Ureter (tissue), 1 donor: Measurements from ENCODE around the gene TMEM213. TPM values are rescaled to one million over a fixed set of nuclear protein-coding genes. Genes with fewer than 3 reads are reported as not detected.

Source experiments
- DNase-seq: peaks from one replicate; pipeline ENCODE4 v3.0.0-alpha.2; 2020; ENCODE audit warnings: low spot score
- total RNA-seq: library from RNA; stranded (reverse); gene quantifications from one replicate; pipeline ENCODE4 v1.2.4, GENCODE V29; 2023
- donor health status: DM: yes; HTN: yes; CAD: no.

Gene TMEM213
- total RNA-seq, 1 donor from 2014 or later: not detected

DNA sequence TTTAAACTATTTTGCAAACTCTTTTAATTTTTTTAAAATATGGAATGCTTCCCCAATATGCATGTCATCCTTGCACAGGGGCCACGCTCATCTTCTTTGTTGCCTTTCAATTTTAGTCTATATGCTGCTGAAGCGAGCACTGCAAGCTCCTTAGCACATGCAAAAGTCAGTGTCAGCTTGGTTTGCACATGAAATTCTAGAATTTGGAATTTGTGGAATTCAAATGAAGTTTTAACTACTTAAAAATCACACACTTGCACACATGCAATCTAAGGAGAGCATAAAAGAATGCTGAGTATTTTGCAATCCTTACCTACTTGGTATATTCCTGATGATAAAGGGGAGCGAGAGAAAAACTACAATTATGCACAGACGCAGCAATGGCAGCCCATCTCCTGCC, 78.5 kb downstream of the TMEM213 start:
- no peak for DNase-seq

DNA sequence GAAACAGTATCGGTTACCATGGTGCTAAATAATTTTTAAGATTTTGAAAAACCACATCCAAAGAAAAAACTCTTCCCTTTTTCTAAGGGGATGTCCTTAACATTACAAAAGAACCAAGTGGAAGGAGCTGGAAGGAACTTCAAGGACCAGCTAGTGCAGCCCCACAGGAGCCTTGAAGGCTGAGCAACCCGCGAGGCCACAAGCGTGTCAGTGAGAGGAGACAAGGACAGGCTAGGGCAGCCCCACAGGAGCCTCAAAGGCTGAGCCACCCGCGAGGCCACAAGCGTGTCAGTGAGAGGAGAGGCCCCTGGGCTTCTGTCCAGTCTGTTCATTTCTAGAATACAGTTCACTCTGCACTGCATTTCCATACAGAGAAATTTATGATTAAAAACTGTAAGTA, 80.3 kb downstream of the TMEM213 start:
- no peak for DNase-seq

DNA sequence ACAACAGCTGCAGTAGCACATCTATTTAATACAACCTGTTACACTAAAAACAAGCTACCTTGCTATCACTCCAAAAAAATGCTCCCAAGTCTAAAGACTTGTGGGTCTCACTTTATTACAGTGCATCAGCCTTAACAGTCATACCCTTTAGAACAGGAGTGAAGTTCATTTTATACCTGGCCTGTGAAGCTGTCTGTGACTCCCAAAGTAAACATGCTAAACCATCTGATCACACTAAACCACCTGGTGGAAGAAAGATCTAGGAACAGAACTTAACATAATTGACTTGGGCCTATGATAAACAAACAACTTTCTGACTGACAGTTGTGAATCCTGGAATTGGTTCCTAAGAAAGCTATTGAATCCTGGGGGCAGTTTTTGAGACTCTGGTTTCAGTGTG, 81.1 kb downstream of the TMEM213 start:
- DNase-seq: no peak

DNA sequence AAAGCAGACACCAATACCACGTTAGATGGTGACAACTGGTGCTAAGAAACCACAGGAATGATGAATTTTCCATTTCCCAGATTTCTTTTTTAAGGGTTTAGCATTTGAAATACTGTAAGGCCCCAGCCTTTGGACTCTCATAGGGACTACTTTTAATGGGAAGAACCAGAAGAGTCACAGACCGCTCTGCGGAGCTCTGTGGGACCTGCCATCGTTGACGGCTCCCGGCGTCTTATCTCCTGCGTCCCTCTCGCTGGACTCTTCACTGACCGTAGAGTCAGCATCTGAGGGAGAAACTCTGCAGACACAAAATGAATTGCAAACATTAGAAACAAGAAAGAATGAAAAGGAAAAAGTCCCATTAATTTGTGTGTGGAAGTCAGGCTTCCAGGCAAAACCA, 81.6 kb downstream of the TMEM213 start:
- DNase-seq: no peak

DNA sequence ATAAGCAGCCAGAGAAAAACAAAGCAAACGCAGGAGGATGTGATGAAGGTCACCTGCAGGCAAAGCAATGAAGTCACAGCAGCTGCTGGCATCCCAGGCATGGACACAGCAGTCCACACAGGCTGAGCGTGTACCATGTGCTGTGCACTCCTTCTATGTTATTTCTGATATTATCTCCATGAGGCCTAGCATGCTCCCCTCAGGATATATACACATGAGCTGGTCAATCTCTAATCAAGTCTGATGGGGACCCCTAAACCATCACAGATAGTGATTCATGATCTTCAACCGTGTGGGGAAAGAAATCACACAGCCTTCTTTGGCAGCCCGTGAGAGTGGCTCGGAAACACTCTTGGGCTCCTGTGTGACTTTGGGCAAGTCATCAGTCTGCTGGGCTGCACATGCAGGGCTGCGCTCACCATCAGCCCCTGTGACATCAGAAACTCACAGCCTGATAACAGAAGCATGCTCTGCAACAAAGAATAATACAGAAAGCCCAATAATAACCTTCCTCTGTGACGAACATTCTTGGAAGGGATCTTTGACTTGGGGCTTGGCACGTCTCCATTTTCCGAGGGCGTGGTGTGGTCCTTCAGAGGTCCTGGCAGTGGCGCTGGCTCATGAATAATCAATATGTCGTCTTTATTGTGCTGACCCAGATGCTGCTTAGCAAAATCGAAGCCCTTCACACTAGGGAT, 83.2 kb downstream of the TMEM213 start:
- DNase-seq: no peak

DNA sequence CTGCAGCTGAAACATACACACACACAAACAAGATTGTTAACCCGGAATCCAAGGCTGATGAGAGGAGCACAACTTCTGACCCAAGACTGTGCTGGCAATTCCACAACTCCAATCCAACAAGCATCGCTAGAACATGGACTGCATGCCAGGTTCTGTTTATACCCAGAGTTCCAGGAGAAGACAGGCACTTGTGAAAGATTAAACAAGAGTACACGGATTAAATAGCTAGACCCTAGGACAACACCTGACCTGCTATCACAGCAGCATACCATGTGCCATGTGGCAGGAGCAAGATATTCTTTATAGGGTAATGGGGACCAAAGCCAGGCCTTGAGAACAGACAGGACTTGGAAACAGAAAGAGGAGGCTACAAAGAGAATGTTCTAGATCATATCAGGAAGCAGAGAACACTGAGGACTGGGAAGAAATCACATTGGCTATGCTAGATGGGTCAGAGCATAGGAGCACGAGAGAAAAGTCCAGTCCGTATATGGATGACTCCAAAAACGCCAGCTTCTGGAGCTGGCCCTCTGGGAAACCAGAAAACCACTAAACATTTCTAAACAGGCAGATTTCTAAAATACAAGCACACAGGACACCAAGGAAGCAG, 83.9 kb downstream of the TMEM213 start:
- no peak for DNase-seq

DNA sequence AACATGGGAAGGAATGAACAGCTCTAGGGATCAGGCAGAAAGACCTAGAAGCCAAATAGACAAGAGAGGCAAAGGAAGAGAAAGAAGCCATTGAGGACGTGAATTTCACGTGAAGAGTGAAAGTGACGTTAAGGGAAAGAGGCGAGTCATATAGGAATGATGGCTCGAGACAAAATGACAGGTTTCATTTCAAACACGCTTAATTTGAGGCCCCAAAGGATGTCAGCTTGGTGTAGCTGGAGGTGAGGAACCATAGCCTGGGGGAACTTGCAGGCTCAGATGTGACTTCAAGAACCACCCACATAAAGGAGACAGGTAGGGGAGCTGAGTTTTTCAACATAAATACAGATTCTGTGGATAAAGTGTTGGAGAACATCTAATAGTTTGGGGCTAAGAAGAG, 84.5 kb downstream of the TMEM213 start:
- no peak for DNase-seq

DNA sequence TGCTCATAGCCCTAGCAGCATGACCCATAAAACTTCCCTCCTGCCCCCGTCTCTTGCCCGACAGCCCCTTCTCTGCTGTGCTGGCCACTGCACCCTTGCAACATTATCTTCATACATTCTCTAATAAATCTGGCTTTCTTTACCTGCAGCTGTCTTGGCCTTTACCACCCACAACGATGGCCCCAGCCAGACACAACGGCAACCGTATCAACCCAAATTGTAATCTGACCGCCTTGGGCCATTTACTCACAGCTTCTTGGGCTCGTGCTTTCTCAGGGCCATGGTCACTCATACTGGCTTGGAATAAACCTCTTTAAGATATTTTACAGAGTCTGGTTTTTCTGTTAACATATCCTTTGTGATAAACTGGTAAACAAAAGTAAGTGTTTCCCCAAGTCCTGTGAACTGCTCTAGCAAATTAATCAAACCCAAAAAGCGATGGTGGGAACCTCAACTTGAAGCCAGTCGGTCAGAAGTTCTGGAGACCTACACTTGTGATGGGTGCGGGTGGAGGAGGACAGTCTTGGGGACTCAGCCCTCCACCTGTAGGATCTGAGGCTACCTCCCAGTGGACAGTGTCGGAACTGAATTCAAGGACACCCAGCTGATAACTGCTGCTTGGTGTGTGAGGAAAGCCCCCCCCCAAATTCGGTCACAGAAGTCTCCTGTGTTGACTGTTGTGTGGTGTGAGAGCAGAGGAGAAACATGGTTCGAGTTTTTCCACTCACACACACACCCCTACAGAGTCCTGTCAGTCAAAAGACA, 87.8 kb downstream of the TMEM213 start:
- DNase-seq: no peak

DNA sequence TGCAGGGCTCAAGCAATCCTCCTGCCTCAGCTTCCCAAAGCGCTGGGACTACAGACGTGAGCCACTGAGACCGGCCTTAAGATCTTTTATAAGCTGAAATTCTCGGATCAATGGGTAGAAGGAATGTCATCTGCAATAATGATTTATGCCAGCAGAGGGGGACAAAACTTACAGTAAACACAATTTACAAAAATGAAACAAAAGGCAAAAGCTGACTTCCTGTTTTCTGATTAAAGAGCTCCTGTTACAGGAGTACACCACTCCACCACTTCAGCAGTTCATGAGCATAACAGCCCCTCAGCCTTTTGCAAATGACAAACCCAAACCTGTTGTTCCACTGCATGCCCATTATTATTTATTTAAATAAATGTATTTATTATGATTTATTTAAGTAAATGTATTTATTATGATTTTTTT, 88.7 kb downstream of the TMEM213 start:
- no peak for DNase-seq

DNA sequence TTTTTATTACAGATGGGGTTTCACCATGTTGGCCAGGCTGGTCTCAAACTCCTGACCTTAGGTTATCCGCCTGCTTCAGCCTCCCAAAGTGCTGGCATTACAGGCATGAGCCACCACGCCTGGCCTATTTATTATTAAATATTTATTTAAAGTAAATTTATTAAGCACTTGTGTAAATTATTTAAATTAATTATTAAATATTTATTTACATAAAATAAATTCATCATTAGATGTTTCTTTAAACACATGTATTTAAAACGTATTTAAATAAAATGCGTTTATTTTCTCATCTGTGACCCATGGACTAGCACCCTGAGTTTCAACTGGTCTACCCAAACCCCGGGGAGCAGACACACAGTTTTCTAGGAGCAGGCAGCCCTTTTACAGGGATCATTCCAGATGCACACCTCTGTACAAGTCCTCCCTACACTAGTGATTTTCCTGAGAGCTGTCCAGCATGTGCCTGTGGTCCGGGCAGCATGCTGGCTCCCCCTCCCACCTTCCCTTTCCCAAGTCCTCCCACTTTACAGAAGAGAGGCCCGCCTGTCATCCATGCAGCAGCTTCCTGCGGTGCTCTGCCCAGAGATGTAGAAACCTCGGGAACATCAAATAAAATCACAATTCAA, 89.4 kb downstream of the TMEM213 start:
- no peak for DNase-seq

Other genes with a start within 250 kb of the TMEM213 start
- 2.1 TPM for gene SVOPL, start 96.6 kb upstream of the TMEM213 start, total RNA-seq
- 1.2 TPM for gene ATP6V0A4, start 202 bp downstream of the TMEM213 start, total RNA-seq
- gene KIAA1549, start 183.4 kb downstream of the TMEM213 start, total RNA-seq: 6.3 TPM
- 16.2 TPM for gene ZC3HAV1L, start 238.0 kb downstream of the TMEM213 start, total RNA-seq